ENCODE data around the gene RIMKLA.

RIMKLA gene

DNA sequence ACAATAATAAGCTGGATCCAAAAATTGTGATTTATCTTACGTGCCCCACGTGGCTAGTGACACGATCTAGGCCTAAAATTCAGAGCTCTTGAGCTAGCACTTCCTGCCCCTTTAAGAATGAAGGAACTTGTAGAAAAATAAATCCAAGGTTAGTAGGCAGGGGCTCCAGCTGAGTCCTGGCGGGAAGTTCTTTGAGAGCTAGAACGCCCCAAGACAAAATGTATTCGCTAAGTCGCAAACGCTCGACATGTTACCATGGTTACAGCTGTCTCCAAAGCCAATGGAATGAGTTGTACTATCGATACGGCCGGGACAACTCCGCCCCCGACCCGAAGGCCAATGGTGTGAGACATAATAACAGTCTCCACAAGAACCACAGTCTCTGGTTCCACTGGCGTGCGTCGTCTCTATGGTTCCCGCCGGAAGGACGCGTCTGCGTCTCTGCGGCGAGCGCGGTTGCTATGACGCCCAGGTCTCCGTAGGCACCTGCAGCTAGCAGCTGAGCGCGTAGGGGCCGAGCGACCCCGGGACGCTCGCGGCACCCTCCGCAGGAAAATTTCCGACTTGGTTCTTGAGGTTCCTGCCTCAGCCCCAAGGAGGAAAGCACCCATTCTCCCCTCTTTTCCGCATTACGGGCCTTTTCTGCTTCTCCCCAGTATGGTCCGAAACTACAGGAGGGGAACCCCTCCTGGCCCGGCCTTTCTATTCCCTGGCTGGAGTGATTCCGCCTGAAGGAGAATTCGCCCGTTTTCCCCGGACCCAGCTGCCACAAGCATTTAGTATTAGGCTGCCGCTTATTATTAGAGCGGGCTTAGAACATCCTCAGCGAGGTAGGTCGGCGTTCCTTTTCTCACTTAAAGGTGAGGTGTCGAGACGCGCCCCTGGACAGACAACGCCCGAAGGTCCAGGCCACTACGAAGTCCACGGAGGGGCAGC, 82.5 kb downstream of the RIMKLA start, which contains the start of gene CCDC30:
CCDC30 (plus strand) TSS at position 459 of the 936 bp plus-strand sequence. CDS start 17,266 bp downstream, outside the sequence.
- Histone ChIP-seq H3K27ac (ENCODE audit: low read depth, low read length) (peak within 1 kb of the TSS; percentile 3; the same call in 1 of the 2 replicates), H3K9me2 (replicated peaks; ENCODE audit: control insufficient read depth, low read length) (no peaks in the 10 kb centered on the region), H3K9me3 (ENCODE audit: control insufficient read depth, insufficient read depth, low read length) (no peaks in the 10 kb centered on the region), H3F3A (ENCODE audit: control insufficient read depth, insufficient read depth) (peaks cover 12% of the 10 kb centered on the region), H3K4me3 (ENCODE audit: low read length) (peak within 1 kb of the TSS; percentile 67), H3K4me2 (ENCODE audit: low read length) (peak within 1 kb of the TSS; percentile 59), H3K79me2 (ENCODE audit: control insufficient read depth, low read length) (peaks cover 8% of the 10 kb centered on the region), H4K20me1 (ENCODE audit: control insufficient read depth, insufficient read depth, low read depth, low read length) (no peaks in the 10 kb centered on the region), H3K36me3 (ENCODE audit: control insufficient read depth, low read length) (peaks cover 31% of the 10 kb centered on the region), H3K4me1 (ENCODE audit: control insufficient read depth, low read length) (peaks cover 24% of the 10 kb centered on the region), H3K27me3 (ENCODE audit: control insufficient read depth, low read length) (peaks cover 8% of the 10 kb centered on the region)
- TF ChIP-seq EZH2phosphoT487 (IDR thresholded peaks at IDR 0.05; ENCODE audit: borderline replicate concordance, low read length), result no peak
- TF ChIP-seq CTCF (IDR thresholded peaks at IDR 0.05; ENCODE audit: low read depth, low read length, poor library complexity, severe bottlenecking), result no peak

DNA sequence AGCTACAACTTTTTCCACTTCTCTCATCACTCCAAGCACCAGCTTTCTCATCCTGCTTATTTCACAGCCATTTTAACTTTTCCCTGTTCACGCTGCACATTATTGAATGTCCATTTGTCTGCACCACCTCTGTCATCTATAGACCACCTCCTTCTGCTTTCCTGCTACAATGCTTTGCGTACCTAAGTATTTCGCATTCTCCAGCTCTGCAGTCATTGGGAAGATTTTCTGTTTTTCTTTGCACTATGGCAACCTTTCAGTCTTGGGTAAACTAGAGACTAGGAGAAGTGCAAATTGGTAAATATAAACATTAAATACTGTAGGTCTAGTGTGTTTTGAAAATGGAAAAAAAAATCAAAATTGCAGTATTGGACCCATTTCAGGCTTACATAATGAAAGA, 83.3 kb downstream of the RIMKLA start:
- no peaks in the 10 kb centered on the region for H3K79me2 ChIP-seq (ENCODE audit: control insufficient read depth, low read length)
- peak overlapping the region; percentile 59 for H3K4me2 ChIP-seq (ENCODE audit: low read length)
- H3K4me3 ChIP-seq (ENCODE audit: low read length), result no peak overlapping the region
- TF ChIP-seq CTCF (IDR thresholded peaks at IDR 0.05; ENCODE audit: low read depth, low read length, poor library complexity, severe bottlenecking) (no peak), EZH2phosphoT487 (IDR thresholded peaks at IDR 0.05; ENCODE audit: borderline replicate concordance, low read length) (no peak)
- peaks cover 23% of the 10 kb centered on the region for H3K36me3 ChIP-seq (ENCODE audit: control insufficient read depth, low read length)
- H4K20me1 ChIP-seq (ENCODE audit: control insufficient read depth, insufficient read depth, low read depth, low read length), result no peaks in the 10 kb centered on the region
- H3K27me3 ChIP-seq (ENCODE audit: control insufficient read depth, low read length), result peaks cover 11% of the 10 kb centered on the region
- H3K9me3 ChIP-seq (ENCODE audit: control insufficient read depth, insufficient read depth, low read length), result no peaks in the 10 kb centered on the region
- no peak overlapping the region for H3K27ac ChIP-seq (ENCODE audit: low read depth, low read length)
- peaks cover 17% of the 10 kb centered on the region for H3K4me1 ChIP-seq (ENCODE audit: control insufficient read depth, low read length)
- H3F3A ChIP-seq (ENCODE audit: control insufficient read depth, insufficient read depth), result peaks cover 12% of the 10 kb centered on the region
- no peaks in the 10 kb centered on the region for H3K9me2 ChIP-seq (replicated peaks; ENCODE audit: control insufficient read depth, low read length)

DNA sequence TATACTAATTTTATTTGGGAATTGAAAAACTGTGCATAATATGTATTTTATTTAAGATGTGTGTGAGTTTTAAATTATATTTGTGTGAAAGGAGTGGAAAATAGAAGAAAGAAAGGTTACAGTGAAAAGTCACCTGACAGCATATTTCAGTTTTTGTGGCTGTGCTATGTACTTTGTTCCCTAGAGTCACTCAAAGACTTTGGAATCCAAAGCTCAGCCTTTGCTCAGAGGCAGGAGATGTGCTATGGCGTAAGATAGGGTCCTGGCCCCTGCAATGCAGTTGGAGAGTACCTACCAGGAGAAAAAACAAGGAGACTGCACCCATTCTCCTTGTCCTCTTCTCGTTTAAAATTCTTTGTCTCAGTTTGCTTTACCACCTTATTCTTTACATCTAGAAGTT, 85.4 kb downstream of the RIMKLA start:
- no peak overlapping the region for H3K4me3 ChIP-seq (ENCODE audit: low read length)
- TF ChIP-seq CTCF (IDR thresholded peaks at IDR 0.05; ENCODE audit: low read depth, low read length, poor library complexity, severe bottlenecking) (no peak), EZH2phosphoT487 (IDR thresholded peaks at IDR 0.05; ENCODE audit: borderline replicate concordance, low read length) (no peak)
- no peaks in the 10 kb centered on the region for H3K9me3 ChIP-seq (ENCODE audit: control insufficient read depth, insufficient read depth, low read length)

More for the DNA sequence above, 85.4 kb downstream of the RIMKLA start:
- Histone ChIP-seq H4K20me1 (ENCODE audit: control insufficient read depth, insufficient read depth, low read depth, low read length) (no peaks in the 10 kb centered on the region), H3K27me3 (ENCODE audit: control insufficient read depth, low read length) (peaks cover 26% of the 10 kb centered on the region), H3K79me2 (ENCODE audit: control insufficient read depth, low read length) (no peaks in the 10 kb centered on the region), H3K36me3 (ENCODE audit: control insufficient read depth, low read length) (peaks cover 2% of the 10 kb centered on the region), H3K9me2 (replicated peaks; ENCODE audit: control insufficient read depth, low read length) (no peaks in the 10 kb centered on the region), H3K27ac (ENCODE audit: low read depth, low read length) (no peak overlapping the region), H3K4me1 (ENCODE audit: control insufficient read depth, low read length) (peaks cover 17% of the 10 kb centered on the region), H3K4me2 (ENCODE audit: low read length) (no peak overlapping the region), H3F3A (ENCODE audit: control insufficient read depth, insufficient read depth) (peaks cover 12% of the 10 kb centered on the region)
